Activated B cell treated with CpG ODN at 0.5 μM for 24 hours (primary cell): Measurements from ENCODE around the gene ANGEL1. TPM values are rescaled to one million over a fixed set of nuclear protein-coding genes. Genes with fewer than 3 reads are reported as not detected.
A peak's percentile ranks its signal among the peaks of the same experiment; 100 is the strongest.

Experiments used
- ATAC-seq: fragments of 200-7000 bp; cut with Tn5 transposase; one replicate; pipeline ENCODE4 v1.10.0; 2021; ENCODE audit warnings: low read depth, mild to moderate bottlenecking, moderate library complexity
- CTCF ChIA-PET: fragments of 350-600 bp; sonication (Branson Sonifier 250); formaldehyde crosslinking; loops from one replicate; lab custom pipeline; 2021; ENCODE audit warnings: antibody characterized with exemption; lab: Charles Lee
- POLR2A ChIA-PET: fragments of 350-600 bp; sonication (Branson Sonifier 250); formaldehyde crosslinking; loops from one replicate; lab custom pipeline; 2021; ENCODE audit warnings: antibody characterized with exemption; lab: Charles Lee
- DNase-seq: peaks from one replicate; pipeline ENCODE4 v3.0.0; 2022
- H3K27ac Mint-ChIP-seq: one replicate; pipeline ENCODE4 v1.8.0; 2020; ENCODE audit warnings: mixed read lengths
- H3K27me3 Mint-ChIP-seq: one replicate; pipeline ENCODE4 v1.8.0; 2021; ENCODE audit warnings: mixed read lengths
- H3K36me3 Mint-ChIP-seq: one replicate; pipeline ENCODE4 v1.8.0; 2021; ENCODE audit warnings: low read depth, mixed read lengths
- H3K4me1 Mint-ChIP-seq: one replicate; pipeline ENCODE4 v1.8.0; 2021; ENCODE audit warnings: mixed read lengths
- H3K4me3 Mint-ChIP-seq: one replicate; pipeline ENCODE4 v1.8.0; 2020; ENCODE audit warnings: mild to moderate bottlenecking, mixed read lengths
- H3K9me3 Mint-ChIP-seq: one replicate; pipeline ENCODE4 v1.8.0; 2020; ENCODE audit warnings: mixed read lengths
- CTCF ChIP-seq: fragments of 200-600 bp; IDR thresholded peaks from one replicate; pipeline ENCODE4 v1.8.0; 2022; ENCODE audit warnings: antibody characterized with exemption, mild to moderate bottlenecking
- intact Hi-C: fragments of 100-400 bp; cut with micrococcal nuclease; formaldehyde crosslinking; loops from one replicate; pipeline ENCODE4 v1.15.1; 2024
- total RNA-seq: library from RNA; stranded (reverse); gene quantifications from 2 replicates; pipeline ENCODE4 v1.2.3, GENCODE V29; 2022

Gene ANGEL1
- total RNA-seq, 1 donor from 2014 or later, result 17.9 TPM

GRCh38 chr14:76761960-76762410 lies 50.7 kb downstream of the ANGEL1 start:
- H3K36me3 Mint-ChIP-seq, result no peaks in the 10 kb centered on the region
- peak overlapping the region; percentile 79 for H3K4me3 Mint-ChIP-seq
- intact Hi-C loops, result loop anchor here (2.0 kb wide), 1 partner anchor 51 kb away; the partner anchor contains the start of gene ANGEL1
- H3K27ac Mint-ChIP-seq, result no peak overlapping the region
- no peaks in the 10 kb centered on the region for H3K9me3 Mint-ChIP-seq
- ATAC-seq (no peak), DNase-seq (no peak)
- peaks cover 11% of the 10 kb centered on the region for H3K4me1 Mint-ChIP-seq
- ChIA-PET CTCF (interaction anchor here (1.0 kb wide), 1 partner anchor 23 kb away, joined by 4 read pairs; no protein-coding TSS in a partner anchor), POLR2A (no interaction called here)
- no peak for TF ChIP-seq CTCF
- peaks cover 38% of the 10 kb centered on the region for H3K27me3 Mint-ChIP-seq

GRCh38 chr14:76761136-76761959 lies 51.3 kb downstream of the ANGEL1 start, which contains the start of gene VASH1:
TSS of gene VASH1 (plus strand) at chr14:76761468. CDS start at chr14:76762822, 1,354 bp downstream.
- Mint-ChIP-seq H3K36me3 (no peaks in the 10 kb centered on the region), H3K4me1 (peaks cover 11% of the 10 kb centered on the region), H3K27me3 (peaks cover 40% of the 10 kb centered on the region), H3K27ac (peak within 1 kb of the TSS; percentile 12), H3K9me3 (no peaks in the 10 kb centered on the region), H3K4me3 (peak within 1 kb of the TSS; percentile 79)
- CTCF ChIA-PET, result interaction anchor here (1.0 kb wide), 1 partner anchor 24 kb away, joined by 4 read pairs; no protein-coding TSS in a partner anchor
- POLR2A ChIA-PET, result no interaction called here
- ATAC-seq (peak; percentile 91), DNase-seq (peak; percentile 58)
- intact Hi-C loops, result loop anchor here (2.0 kb wide), 1 partner anchor 51 kb away; the partner anchor contains the start of gene ANGEL1
- no peak for TF ChIP-seq CTCF

GRCh38 chr14:76760331-76761135 lies 52.1 kb downstream of the ANGEL1 start:
- Mint-ChIP-seq H3K27ac (peak overlapping the region; percentile 12), H3K4me1 (peaks cover 11% of the 10 kb centered on the region), H3K27me3 (peaks cover 38% of the 10 kb centered on the region), H3K36me3 (no peaks in the 10 kb centered on the region), H3K9me3 (no peaks in the 10 kb centered on the region), H3K4me3 (peak overlapping the region; percentile 74)
- intact Hi-C loops, result loop anchor here (2.0 kb wide), 1 partner anchor 52 kb away; the partner anchor contains the start of gene ANGEL1
- ChIA-PET CTCF (no interaction called here), POLR2A (no interaction called here)
- DNase-seq, result no peak
- TF ChIP-seq CTCF, result no peak
- ATAC-seq, result no peak

GRCh38 chr14:76759589-76759988 lies 53.1 kb downstream of the ANGEL1 start:
- Mint-ChIP-seq H3K4me1 (peaks cover 11% of the 10 kb centered on the region), H3K9me3 (no peaks in the 10 kb centered on the region), H3K27me3 (peaks cover 35% of the 10 kb centered on the region), H3K36me3 (no peaks in the 10 kb centered on the region), H3K27ac (no peak overlapping the region), H3K4me3 (no peak overlapping the region)
- ChIA-PET CTCF (no interaction called here), POLR2A (no interaction called here)
- no peak for TF ChIP-seq CTCF
- intact Hi-C loops, result no loop called here
- DNase-seq (no peak), ATAC-seq (no peak)
